Ascending aorta (tissue), 2 donors: ENCODE data around the gene TEKT5. TPM values are rescaled to one million over a fixed set of nuclear protein-coding genes. Genes with fewer than 3 reads are reported as not detected.

Experiments
- DNase-seq, 2 donors: peaks; one replicate each; pipeline ENCODE4 v3.0.0-alpha.2; 2019; ENCODE audit warnings: low spot score in 2 of 2
- H3K27ac ChIP-seq, 2 donors: fragments of 200-600 bp; sonication (generic); one replicate each; pipeline ENCODE4 v1.5.1; 2016 to 2017; ENCODE audit warnings: mild to moderate bottlenecking in 1 of 2
- H3K27me3 ChIP-seq: fragments of 200-600 bp; sonication (generic); one replicate; pipeline ENCODE4 v1.5.1; 2017
- H3K36me3 ChIP-seq, 2 donors: fragments of 200-600 bp; sonication (generic); one replicate each; pipeline ENCODE4 v1.5.1; 2016
- H3K4me1 ChIP-seq, 2 donors: fragments of 200-600 bp; sonication (generic); one replicate each; pipeline ENCODE4 v1.5.1; 2016 to 2017; ENCODE audit warnings: mild to moderate bottlenecking in 1 of 2
- H3K4me3 ChIP-seq, 2 donors: fragments of 200-600 bp; sonication (generic); one replicate each; pipeline ENCODE4 v1.5.1; 2016 to 2017; ENCODE audit warnings: mild to moderate bottlenecking in 1 of 2
- H3K9me3 ChIP-seq, 2 donors: fragments of 200-600 bp; sonication (generic); one replicate each; pipeline ENCODE4 v1.5.1; 2016
- intact Hi-C: fragments of 100-400 bp; cut with DNase I; formaldehyde crosslinking; loops from one replicate; pipeline ENCODE4 v1.15.1; 2023
- total RNA-seq: library from RNA; depleted of rRNA; stranded (reverse); fragments of >200 nt; gene quantifications from one replicate; pipeline ENCODE4 v1.1.0, GENCODE V29; 2016
- TF ChIP-seq, protein P1 (sequence below), 3 experiments: fragments of 200-600 bp in 2 of 3; fragments of 450-650 bp in 1 of 3; sonication (generic) in 2 of 3; IDR thresholded peaks; one replicate each; pipeline ENCODE4 v1.5.1; 2016 to 2019; ENCODE audit warnings: antibody characterized with exemption in 3 of 3, mild to moderate bottlenecking in 1 of 3, moderate library complexity in 1 of 3

Gene TEKT5
- total RNA-seq, 1 donor from 2014 or later: not detected

DNA sequence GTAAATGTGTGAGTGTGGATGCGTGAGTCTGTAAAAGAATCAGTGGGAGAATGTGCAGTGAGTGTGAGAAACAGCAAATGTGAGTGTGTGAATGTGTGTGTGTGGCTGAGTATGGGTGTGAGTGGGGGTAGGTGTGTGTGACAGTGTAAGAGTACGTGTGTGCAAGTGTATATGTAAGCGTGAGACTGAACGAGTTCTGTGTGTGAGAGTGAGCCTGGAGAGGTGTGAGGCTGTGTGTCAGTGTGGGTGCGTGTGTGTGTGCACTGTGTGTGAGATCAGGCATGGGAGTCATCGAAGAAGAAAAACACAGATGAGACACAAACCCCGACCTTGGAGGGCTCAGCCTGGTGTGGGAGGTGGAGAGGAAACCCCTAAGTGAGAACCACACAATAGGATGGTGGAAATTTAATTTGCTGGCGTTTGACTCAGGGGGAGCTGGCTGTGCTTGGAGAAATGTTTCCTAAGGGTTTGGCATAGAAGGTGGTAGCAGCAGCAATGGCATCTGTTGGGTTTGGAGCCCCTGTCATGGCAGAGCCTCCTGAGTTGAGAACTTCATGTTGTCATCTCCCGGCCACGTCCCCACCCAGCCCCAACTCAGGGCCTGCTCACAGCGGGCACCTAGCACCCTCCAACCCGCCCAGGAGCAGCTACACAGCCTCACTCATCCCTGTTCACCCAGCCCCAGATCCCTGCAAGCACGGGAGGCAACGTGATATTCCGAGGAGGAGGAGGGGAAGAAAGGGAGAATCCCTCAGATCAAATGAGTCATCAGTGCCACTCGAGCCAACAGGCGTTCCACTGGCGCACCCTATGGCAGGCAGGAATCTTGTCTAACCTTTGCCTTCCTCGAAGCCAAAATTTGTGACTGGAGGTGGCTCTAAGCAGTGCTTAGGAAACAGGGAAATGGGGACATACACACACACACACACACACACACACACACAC lies 34.6 kb upstream of the TEKT5 start:
- H3K27ac ChIP-seq: no peak overlapping the region
- TF ChIP-seq, protein P1, sequence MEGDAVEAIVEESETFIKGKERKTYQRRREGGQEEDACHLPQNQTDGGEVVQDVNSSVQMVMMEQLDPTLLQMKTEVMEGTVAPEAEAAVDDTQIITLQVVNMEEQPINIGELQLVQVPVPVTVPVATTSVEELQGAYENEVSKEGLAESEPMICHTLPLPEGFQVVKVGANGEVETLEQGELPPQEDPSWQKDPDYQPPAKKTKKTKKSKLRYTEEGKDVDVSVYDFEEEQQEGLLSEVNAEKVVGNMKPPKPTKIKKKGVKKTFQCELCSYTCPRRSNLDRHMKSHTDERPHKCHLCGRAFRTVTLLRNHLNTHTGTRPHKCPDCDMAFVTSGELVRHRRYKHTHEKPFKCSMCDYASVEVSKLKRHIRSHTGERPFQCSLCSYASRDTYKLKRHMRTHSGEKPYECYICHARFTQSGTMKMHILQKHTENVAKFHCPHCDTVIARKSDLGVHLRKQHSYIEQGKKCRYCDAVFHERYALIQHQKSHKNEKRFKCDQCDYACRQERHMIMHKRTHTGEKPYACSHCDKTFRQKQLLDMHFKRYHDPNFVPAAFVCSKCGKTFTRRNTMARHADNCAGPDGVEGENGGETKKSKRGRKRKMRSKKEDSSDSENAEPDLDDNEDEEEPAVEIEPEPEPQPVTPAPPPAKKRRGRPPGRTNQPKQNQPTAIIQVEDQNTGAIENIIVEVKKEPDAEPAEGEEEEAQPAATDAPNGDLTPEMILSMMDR (IDR thresholded peaks at IDR 0.05): no peak
- H3K36me3 ChIP-seq: no peaks in the 10 kb centered on the region
- no peaks in the 10 kb centered on the region for H3K9me3 ChIP-seq
- no peak overlapping the region for H3K4me3 ChIP-seq
- no peaks in the 10 kb centered on the region for H3K27me3 ChIP-seq
- no peaks in the 10 kb centered on the region for H3K4me1 ChIP-seq
- intact Hi-C loops: no loop called here
- DNase-seq: no peak

DNA sequence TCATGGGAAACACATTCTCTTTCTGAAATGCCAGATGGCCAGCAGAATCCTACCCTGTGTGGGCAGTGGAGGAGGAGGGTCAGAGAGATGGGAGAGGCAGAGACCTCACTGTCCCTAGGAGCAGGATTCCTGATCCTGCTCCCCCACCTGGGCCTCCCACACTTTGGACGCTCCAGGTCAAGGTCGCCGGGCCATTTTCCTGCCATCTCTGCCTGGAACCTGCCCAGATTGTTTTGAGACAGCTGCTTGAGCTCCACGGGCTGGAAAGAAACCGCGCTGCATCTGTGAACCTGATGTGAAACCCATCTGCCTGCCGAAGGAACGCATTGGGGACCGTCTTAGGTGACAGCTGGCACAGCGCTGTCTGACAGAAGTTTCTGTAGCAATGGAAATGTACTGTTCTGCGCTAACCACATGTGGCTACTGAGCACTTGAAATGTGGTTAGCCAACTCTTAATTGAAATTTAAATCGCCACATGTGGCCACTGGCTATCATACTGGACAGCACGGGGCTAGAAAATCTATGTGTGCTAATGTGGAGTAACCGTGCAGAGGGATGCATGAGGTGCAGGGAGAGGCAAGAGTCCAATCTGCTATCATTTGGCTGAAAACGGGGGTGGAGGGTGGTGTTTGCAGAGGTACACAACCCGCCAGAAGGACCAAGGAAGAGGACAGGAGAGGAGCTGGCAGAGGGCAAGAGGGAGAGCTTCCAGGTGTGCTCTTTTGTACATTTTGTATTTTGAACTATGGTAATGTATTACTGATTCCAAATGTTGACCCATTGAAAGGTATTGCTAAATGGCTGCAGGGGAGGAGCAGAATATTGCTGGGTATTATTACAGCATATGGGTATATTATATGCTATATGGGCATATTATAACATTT lies 33.5 kb upstream of the TEKT5 start:
- Histone ChIP-seq H3K4me1 (no peaks in the 10 kb centered on the region), H3K9me3 (no peaks in the 10 kb centered on the region), H3K27ac (no peak overlapping the region), H3K4me3 (no peak overlapping the region), H3K27me3 (no peaks in the 10 kb centered on the region), H3K36me3 (no peaks in the 10 kb centered on the region)
- no peak for DNase-seq
- intact Hi-C loops: no loop called here
- TF ChIP-seq, protein P1 (IDR thresholded peaks at IDR 0.05): no peak

DNA sequence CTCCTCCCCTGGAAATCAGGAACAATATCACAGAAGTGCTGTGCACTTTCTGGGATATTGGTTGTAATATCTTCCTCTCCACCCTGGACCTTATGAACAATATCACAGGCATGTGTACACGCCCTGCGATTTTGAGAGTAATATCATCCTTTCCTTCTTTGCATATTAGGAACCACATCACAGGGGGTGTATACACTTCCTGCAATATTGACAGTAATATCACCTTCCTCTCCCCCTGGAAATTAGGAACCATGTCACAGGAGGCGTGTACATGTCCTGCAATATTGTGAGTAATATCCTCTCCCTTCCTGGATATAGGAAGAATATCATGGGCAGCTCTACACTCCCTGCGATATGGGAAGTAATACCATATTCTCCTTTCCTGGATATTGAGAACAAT lies 14.2 kb upstream of the TEKT5 start:
- Histone ChIP-seq H3K4me1 (no peaks in the 10 kb centered on the region), H3K36me3 (no peaks in the 10 kb centered on the region), H3K9me3 (no peaks in the 10 kb centered on the region), H3K27ac (no peak overlapping the region), H3K27me3 (no peaks in the 10 kb centered on the region), H3K4me3 (no peak overlapping the region)
- DNase-seq: no peak
- TF ChIP-seq, protein P1 (IDR thresholded peaks at IDR 0.05): no peak
- intact Hi-C loops: no loop called here

DNA sequence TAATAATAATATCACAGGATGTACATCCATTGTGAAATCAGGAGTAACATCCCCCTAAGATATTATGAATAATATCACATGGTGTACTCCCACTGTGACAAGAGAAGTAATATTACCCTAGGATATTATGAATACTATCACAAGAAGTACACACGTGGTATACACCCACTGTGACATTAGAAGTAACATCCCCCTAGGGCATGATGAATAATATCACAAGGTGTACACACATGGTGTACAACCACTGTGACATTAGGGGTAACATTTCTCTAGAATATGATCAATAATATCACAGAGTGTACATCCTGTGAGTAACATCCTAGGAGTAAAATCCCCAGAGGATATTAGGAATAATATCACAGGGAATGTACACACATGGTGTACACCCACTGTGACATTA lies 5.0 kb upstream of the TEKT5 start:
- Histone ChIP-seq H3K9me3 (no peaks in the 10 kb centered on the region), H3K4me1 (no peaks in the 10 kb centered on the region), H3K36me3 (no peaks in the 10 kb centered on the region), H3K27ac (no peak overlapping the region), H3K4me3 (no peak overlapping the region), H3K27me3 (no peaks in the 10 kb centered on the region)
- intact Hi-C loops: no loop called here
- DNase-seq: no peak
- TF ChIP-seq, protein P1 (IDR thresholded peaks at IDR 0.05): no peak

DNA sequence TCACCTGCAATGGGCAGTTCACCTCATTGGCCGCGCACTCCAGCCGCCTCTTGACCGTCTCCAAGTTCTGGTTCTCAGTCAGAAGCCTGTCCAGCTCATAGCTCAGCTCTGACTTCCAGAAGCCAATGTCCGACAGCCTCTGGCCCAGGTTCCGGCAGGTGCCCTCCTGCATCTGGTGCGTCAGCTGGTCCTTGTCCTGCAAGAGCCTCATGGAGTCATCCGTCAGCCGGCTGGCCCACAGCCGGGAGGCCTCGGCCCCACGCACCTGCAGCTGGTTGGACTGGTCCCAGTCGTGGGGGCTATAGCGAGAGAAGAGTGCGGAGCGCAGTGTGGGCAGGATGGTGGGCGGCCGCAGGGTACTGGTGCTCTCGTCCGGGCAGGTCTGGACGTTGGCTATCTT lies 424 bp downstream of the TEKT5 start:
- Histone ChIP-seq H3K36me3 (no peaks in the 10 kb centered on the region), H3K27ac (no peak overlapping the region), H3K4me3 (no peak overlapping the region), H3K4me1 (no peaks in the 10 kb centered on the region), H3K27me3 (no peaks in the 10 kb centered on the region), H3K9me3 (no peaks in the 10 kb centered on the region)
- no peak for DNase-seq
- intact Hi-C loops: no loop called here
- TF ChIP-seq, protein P1 (IDR thresholded peaks at IDR 0.05): no peak
